Stomach (tissue), 9 donors: ENCODE measurements around the gene REV3L. TPM values are rescaled to one million over a fixed set of nuclear protein-coding genes. Genes with fewer than 3 reads are reported as not detected.

Experiments
- DNase-seq, 2 donors: peaks; one replicate each; pipeline versions ENCODE4 v3.0.0 to v3.0.0-alpha.2; 2013 to 2019
- H3K27ac ChIP-seq, 5 donors: fragments of 200-600 bp in 4 of 5; sonication (generic) in 4 of 5; one replicate each; pipeline ENCODE4 v1.5.1; 2013 to 2019; ENCODE audit warnings: mild to moderate bottlenecking in 1 of 5, moderate library complexity in 1 of 5
- H3K27me3 ChIP-seq, 3 donors: fragments of 200-600 bp; sonication (generic); one replicate each; pipeline ENCODE4 v1.5.1; 2017 to 2019; ENCODE audit warnings: mixed run types in 1 of 3
- H3K36me3 ChIP-seq, 4 donors: fragments of 200-600 bp; sonication (generic); 1 replicate in 3 of 4; 2 replicates in 1 of 4; pipeline ENCODE4 v1.5.1; 2016 to 2019
- H3K4me1 ChIP-seq, 4 donors: fragments of 200-600 bp; sonication (generic); one replicate each; pipeline ENCODE4 v1.5.1; 2016 to 2019
- H3K4me3 ChIP-seq, 4 donors: fragments of 200-600 bp; sonication (generic) in 3 of 4; one replicate each; pipeline ENCODE4 v1.5.1; 2016 to 2019; ENCODE audit warnings: mild to moderate bottlenecking in 1 of 4
- H3K9me3 ChIP-seq, 4 donors: fragments of 200-600 bp; sonication (generic); one replicate each; pipeline ENCODE4 v1.5.1; 2016 to 2019
- EP300 ChIP-seq: sonication (generic); formaldehyde crosslinking; IDR thresholded peaks from one replicate; pipeline ENCODE4 v1.6.1; 2017; ENCODE audit warnings: antibody characterized with exemption
- POLR2A ChIP-seq, 4 donors: fragments of 450-650 bp; IDR thresholded peaks; one replicate each; pipeline ENCODE4 v1.6.1; 2016; ENCODE audit warnings: antibody characterized with exemption in 4 of 4, control low read depth in 2 of 4, mild to moderate bottlenecking in 1 of 4, moderate library complexity in 1 of 4
- POLR2AphosphoS5 ChIP-seq, 3 donors: sonication (generic); formaldehyde crosslinking; IDR thresholded peaks; one replicate each; pipeline ENCODE4 v1.6.1; 2016; ENCODE audit warnings: antibody characterized with exemption in 3 of 3
- WGBS, 5 donors: extraction: QIAGEN DNeasy Blood & Tissue Kit in 3 of 5; methylation state at CpG; one replicate each; pipeline versions ENCODE4 v1.1.5 to v1.1.7; 2013 to 2018; 5-methylcytosine and 5-hydroxymethylcytosine counted together
- intact Hi-C: fragments of 100-400 bp; cut with DNase I; formaldehyde crosslinking; loops from one replicate; pipeline ENCODE4 v1.15.1; 2023; ENCODE audit warnings: low total_unique reads
- polyA plus RNA-seq, 3 donors: library from polyadenylated mRNA; stranded (reverse); fragments of 200-250 nt; gene quantifications; one replicate each; pipeline ENCODE4 v1.2.3, GENCODE V29; 2013
- total RNA-seq, 5 donors: library from RNA; depleted of rRNA; stranded (reverse); fragments of >200 nt; gene quantifications; one replicate each; pipeline versions ENCODE4 v1.1.0 to v1.2.3, GENCODE V29; 2014 to 2016
- TF ChIP-seq, protein P1 (sequence below), 7 experiments: fragments of 450-650 bp in 4 of 7; fragments of 200-600 bp in 3 of 7; sonication (generic) in 3 of 7; IDR thresholded peaks; one replicate each; pipeline ENCODE4 v1.5.1; 2016 to 2019; ENCODE audit warnings: antibody characterized with exemption in 7 of 7, control low read depth in 2 of 7, mild to moderate bottlenecking in 1 of 7
- donor health status: healthy with polysubstance abuse.
- donor health status: Bipolar disorder and iron deficiency.
- donor health status: healthy.

REV3L gene
- total and polyA plus RNA-seq, 8 donors: 9.0 to 170 (median 28.3) TPM

DNA sequence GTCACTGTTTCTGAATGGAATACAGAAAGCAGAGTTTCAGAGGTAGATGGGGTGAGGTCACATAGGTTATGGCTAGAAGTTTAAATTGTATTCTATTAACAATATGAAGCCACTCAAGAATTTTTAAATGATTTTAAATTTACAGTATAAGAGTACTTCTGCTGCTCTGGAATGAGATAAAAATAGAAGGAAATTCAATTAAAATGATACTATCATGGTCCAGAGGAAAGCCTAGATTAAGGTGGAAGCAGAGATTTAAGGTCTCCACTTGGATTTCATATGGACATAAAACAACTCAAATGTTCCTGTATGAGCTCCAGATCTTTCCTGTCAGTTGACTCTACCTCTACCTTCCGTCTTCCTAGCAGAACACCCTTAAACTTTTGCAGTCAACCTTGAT is 68.6 kb downstream of the REV3L start:
- Histone ChIP-seq H3K4me1 (peaks cover 0 to 47% (median 28%) of the 10 kb centered on the region in 4 donors), H3K27me3 (no peaks in the 10 kb centered on the region), H3K4me3 (no peak overlapping the region), H3K9me3 (no peaks in the 10 kb centered on the region), H3K36me3 (peaks cover 0 to 46% (median 24%) of the 10 kb centered on the region in 4 donors), H3K27ac (no peak overlapping the region)
- TF ChIP-seq POLR2AphosphoS5 (IDR thresholded peaks at IDR 0.05) (no peak), EP300 (no peak), POLR2A (IDR thresholded peaks at IDR 0.05) (no peak)
- TF ChIP-seq, protein P1, sequence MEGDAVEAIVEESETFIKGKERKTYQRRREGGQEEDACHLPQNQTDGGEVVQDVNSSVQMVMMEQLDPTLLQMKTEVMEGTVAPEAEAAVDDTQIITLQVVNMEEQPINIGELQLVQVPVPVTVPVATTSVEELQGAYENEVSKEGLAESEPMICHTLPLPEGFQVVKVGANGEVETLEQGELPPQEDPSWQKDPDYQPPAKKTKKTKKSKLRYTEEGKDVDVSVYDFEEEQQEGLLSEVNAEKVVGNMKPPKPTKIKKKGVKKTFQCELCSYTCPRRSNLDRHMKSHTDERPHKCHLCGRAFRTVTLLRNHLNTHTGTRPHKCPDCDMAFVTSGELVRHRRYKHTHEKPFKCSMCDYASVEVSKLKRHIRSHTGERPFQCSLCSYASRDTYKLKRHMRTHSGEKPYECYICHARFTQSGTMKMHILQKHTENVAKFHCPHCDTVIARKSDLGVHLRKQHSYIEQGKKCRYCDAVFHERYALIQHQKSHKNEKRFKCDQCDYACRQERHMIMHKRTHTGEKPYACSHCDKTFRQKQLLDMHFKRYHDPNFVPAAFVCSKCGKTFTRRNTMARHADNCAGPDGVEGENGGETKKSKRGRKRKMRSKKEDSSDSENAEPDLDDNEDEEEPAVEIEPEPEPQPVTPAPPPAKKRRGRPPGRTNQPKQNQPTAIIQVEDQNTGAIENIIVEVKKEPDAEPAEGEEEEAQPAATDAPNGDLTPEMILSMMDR (IDR thresholded peaks at IDR 0.05): no peak
- no peak for DNase-seq
- intact Hi-C loops: no loop called here
- 92 to 100% (median 97%) methylated on average over 1 of the region's 1 CpG for WGBS, 5 donors

DNA sequence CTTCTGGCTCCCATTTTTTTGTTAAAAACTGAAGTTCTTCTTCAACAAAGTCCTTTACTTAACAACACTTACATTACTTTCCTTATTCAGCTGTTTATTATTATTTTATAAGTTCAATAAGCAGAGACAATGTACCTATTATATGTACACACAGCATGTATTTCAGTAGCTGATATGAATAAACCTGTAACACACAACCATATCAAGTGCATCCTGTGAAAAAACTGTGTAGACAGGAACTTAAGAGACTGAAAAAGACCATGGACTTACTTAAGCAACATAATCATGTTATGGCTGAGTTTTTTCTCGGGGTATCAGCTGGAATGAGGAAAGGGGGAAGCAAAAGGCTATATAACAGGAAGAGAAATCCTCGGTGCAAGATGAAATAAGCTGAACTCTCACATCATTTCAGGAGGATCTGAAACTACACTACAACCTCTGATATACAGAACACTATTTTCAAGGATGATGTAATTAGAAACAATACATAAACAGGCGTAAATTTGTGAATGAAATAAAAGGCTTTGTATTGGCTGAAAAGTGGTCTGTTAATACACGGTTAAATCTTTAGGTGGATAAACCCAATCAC is 70.9 kb downstream of the REV3L start:
- whole genome bisulfite sequencing, 5 donors: 73 to 79% (median 78%) methylated on average over 4 of the region's 4 CpGs
- Histone ChIP-seq H3K4me3 (no peak overlapping the region), H3K27me3 (no peaks in the 10 kb centered on the region), H3K4me1 (peaks cover 0 to 25% (median 14%) of the 10 kb centered on the region in 4 donors), H3K27ac (no peak overlapping the region), H3K36me3 (peaks cover 0 to 55% (median 39%) of the 10 kb centered on the region in 4 donors), H3K9me3 (no peaks in the 10 kb centered on the region)
- intact Hi-C loops: no loop called here
- peak in 1 of 2 donors; percentile 16 for DNase-seq
- TF ChIP-seq POLR2AphosphoS5 (IDR thresholded peaks at IDR 0.05) (no peak), EP300 (no peak), POLR2A (IDR thresholded peaks at IDR 0.05) (no peak)
- TF ChIP-seq, protein P1 (IDR thresholded peaks at IDR 0.05): no peak

DNA sequence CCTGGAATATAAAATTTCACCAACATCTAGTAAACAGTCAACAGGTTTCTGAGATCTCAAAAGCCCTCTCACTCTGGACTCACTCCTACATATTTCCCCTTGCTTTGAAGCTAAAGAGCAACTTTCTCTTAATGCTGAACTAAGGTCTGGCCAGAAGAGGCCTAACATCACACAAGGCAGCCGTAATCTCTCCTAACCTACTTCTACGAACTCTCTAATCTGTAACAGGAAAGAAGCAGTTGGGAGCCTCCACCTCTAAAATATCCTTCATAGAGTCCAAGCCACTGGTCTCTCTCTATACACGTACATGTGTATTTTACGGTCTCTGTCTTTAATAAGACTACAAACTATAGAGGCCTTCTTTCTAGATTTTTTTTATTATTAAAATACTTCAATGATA is 72.0 kb downstream of the REV3L start:
- Histone ChIP-seq H3K36me3 (peaks cover 0 to 55% (median 40%) of the 10 kb centered on the region in 4 donors), H3K27ac (peak overlapping the region in 2 of 5 donors; percentile 37 to 56), H3K9me3 (no peaks in the 10 kb centered on the region), H3K4me1 (peaks cover 0 to 19% (median 7%) of the 10 kb centered on the region in 4 donors), H3K27me3 (no peaks in the 10 kb centered on the region), H3K4me3 (no peak overlapping the region)
- DNase-seq: no peak
- TF ChIP-seq POLR2AphosphoS5 (IDR thresholded peaks at IDR 0.05) (no peak), EP300 (no peak), POLR2A (IDR thresholded peaks at IDR 0.05) (no peak)
- TF ChIP-seq, protein P1 (IDR thresholded peaks at IDR 0.05): no peak
- WGBS, 5 donors: 78 to 93% (median 85%) methylated on average over 4 of the region's 4 CpGs
- intact Hi-C loops: no loop called here

DNA sequence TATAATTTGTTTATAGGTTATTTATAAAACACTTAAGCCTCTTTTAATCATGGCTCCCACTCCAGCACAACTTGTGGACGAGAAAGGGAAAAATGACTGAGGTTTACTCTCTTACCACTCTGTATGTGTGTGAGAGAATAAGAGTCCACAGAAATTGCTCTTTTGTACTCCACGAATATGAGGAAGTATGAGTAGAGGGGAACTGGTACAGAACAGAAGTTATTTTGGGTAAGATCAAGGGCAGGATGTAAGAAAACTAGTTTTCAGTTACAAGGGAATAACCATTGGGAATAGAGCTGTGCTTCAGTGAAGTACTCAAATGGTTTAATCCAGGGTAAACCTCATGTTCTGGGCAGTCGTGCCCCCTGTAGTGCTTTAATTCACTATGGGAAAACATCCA is 72.6 kb downstream of the REV3L start:
- no peaks in the 10 kb centered on the region for H3K9me3 ChIP-seq
- intact Hi-C loops: no loop called here

More for the DNA sequence above, 72.6 kb downstream of the REV3L start:
- Histone ChIP-seq H3K36me3 (peaks cover 0 to 50% (median 37%) of the 10 kb centered on the region in 4 donors), H3K27ac (peak overlapping the region in 2 of 5 donors; percentile 37 to 56), H3K4me1 (peaks cover 0 to 16% (median 6%) of the 10 kb centered on the region in 4 donors), H3K27me3 (no peaks in the 10 kb centered on the region), H3K4me3 (no peak overlapping the region)
- DNase-seq: no peak
- 58 to 81% (median 64%) methylated on average over 3 of the region's 3 CpGs for WGBS, 5 donors
- no peak for TF ChIP-seq EP300
- TF ChIP-seq, protein P1 (IDR thresholded peaks at IDR 0.05): no peak
- no peak for TF ChIP-seq POLR2A (IDR thresholded peaks at IDR 0.05)
- TF ChIP-seq POLR2AphosphoS5 (IDR thresholded peaks at IDR 0.05): no peak
